NCI-H2196 treated with DMSO at 0.1 percent for 48 hours (cell line): ENCODE results near the gene USP3.

Experiments used
- DNase-seq: peaks from one replicate; lab custom pipeline; 2025; ENCODE audit not compliant: unreplicated experiment; lab: John Stamatoyannopoulos, UW

USP3 gene

GRCh38 chr15:63582179-63582578 is 77.8 kb downstream of the USP3 start:
- no peak for DNase-seq

DNA sequence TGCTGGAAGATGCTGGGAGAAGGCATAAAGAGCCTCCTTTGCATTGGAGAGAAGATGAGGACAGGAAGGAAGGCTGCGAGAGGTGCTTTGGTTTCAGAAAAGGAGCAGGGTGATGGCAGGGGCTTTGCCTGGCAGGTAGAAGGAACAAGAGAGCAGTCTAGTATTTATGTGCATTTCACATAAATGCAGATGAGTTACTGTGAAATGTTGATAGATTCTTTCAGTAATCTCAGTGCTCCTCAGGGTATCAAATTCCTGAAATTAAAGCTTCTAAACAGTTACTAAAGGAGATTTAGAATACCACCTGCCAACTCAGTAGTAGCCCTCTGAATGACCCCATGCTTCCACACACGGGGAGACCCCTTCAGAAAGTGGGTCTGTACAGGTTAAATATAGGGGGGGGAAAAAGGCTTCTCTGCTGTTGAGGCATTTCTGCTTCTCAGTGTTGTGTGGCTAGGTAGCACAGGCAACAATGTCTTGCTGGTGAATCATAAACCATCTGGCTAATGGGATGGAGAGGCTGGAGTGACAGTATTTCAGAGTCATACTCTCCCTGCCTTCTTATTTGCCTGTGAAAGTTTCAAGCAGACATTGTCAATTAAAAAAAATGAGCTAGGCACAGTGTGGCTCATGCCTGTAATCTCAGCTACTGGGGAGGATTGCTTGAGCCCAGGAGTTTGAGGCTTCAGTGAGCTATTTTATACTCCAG is 78.5 kb downstream of the USP3 start:
- DNase-seq = no peak

DNA sequence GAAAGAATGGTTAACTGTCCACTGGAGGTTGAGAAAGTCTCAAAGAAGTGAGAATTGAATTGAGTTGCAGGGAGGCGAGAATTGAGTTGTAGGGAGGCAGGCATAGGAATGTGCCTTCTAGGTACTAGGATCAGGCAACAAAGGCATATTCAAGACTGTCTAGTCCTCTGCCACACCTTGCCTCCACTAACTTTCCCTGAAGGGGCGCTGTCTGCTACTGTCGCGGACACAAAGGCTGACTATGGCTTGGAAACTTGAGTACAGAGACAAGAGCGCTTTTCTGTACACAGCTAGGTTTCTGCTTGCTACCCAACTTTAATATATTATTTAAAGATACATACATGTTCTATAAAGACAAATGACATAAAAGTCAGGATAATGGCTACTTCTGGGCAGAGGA is 82.4 kb downstream of the USP3 start:
- no peak for DNase-seq

DNA sequence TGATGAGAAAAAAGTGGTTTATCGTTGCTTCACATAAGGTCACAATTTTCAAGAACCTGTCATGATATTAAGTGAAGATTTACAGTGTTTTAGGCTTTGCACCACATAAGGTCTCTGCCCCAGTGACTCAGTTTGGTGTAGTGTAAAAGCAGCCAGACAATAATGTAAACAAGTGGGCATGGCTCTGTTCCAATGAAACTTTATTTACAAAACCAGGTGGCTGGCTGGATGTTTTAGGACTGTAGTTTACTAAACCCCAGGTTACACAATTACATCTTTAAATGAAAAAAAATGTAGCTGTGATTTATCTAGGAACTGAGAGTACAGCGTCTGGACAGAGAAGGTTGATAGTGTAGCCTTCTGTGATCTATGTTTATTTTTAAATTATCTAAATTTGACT is 83.1 kb downstream of the USP3 start:
- DNase-seq = no peak

DNA sequence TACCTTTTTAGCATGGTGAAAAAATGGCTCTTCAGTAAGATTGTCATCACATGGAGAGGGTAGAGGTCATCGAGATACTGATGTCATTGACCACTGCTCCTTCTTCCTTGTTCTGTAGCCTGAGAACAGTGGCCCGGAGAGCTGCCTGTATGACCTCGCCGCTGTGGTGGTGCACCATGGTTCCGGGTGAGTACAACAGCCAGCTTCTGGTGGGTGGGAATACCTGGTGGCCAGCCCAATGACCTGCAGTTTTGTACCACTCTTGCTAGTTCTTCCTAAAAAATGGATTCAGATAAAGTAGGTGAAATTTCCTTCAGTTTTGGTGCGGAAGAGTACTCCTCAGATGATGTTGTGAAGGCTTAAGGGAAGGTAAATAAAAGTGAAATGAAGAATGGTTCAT is 84.4 kb downstream of the USP3 start:
- DNase-seq = no peak

DNA sequence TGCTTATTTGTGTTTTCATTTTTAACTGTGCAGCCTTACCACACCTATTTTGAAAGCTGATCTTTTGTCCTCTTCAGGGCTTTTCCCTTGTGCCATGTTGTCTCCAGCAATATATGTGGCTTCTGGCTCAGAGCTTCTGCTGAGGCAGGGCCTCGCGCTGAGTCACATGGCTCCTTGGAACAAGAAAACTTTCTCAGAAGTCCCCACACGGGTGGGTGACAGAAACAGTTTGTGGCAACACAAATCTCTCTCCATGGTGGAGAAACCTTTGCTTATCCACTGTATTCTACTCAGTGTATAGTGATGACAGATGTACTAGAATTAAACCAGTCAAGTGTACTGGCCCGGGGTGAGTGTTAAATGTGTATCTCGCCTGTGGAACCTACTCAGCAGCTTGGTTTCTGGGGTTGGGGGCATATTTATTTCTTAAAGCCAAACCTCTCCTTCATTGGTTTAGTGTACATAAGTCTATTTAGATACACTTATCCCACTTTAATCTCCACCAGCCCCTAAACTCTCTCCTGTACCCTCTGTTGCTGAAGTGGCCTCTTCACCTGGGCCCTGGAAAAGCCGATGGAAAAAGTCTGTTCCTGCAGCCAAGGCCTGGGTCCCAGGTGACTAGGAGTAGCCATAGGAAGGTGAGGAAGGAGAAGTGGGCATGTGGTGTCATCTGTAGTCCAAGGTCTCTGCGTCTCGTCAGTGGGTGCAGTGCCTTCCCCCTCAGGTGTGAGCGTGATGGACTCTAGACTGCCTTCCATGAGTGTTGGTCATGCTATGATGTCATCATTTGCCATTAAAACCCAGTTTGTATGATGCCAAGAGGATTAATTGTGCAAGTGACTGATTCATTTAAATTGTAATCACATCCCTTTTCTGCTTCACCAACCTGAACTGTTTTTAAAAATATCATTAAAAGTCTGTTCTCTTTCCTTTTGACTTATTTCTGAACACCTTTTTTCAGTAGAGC is 89.6 kb downstream of the USP3 start:
- DNase-seq = no peak

DNA sequence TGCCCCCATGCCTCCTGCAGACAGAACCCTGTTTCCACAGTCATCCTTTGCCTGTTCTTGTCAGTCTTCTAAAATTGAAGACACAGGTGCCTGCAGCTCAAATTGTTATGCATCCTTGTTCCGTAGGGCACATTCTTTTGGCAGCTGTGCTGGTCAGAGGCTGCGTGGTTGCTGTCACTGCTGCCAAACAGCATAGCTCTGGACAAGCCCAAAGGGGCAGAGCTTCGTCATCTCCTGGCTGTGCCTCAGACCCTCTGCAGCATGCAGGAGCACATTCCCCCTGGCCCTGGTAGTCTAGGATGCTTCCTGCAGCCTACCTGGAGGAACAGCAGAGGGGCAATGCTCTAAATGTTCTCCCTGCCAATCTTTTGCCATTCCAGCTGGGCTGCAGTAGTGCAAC is 90.7 kb downstream of the USP3 start:
- no peak for DNase-seq

- DNase-seq = no peak
These were observed 91.3 kb downstream of the USP3 start for GRCh38 chr15:63595688-63596087.

DNA sequence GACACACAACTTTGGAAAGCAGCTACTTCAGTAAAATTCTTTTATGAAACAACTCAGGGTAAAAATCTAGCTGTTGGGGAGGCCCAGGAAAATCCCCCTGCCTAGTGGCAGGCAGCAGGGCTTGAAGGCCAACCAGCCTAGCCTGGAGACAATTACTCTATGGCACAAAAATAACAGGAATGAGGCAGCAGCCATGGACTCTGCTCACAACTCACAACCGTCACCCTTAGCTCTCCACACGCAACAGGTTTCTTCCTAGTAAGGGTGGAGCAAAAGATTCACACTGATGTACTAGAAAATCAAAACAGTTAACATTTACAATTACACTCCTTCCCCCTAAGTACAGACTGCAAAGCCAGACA is 92.3 kb downstream of the USP3 start:
- no peak for DNase-seq

DNA sequence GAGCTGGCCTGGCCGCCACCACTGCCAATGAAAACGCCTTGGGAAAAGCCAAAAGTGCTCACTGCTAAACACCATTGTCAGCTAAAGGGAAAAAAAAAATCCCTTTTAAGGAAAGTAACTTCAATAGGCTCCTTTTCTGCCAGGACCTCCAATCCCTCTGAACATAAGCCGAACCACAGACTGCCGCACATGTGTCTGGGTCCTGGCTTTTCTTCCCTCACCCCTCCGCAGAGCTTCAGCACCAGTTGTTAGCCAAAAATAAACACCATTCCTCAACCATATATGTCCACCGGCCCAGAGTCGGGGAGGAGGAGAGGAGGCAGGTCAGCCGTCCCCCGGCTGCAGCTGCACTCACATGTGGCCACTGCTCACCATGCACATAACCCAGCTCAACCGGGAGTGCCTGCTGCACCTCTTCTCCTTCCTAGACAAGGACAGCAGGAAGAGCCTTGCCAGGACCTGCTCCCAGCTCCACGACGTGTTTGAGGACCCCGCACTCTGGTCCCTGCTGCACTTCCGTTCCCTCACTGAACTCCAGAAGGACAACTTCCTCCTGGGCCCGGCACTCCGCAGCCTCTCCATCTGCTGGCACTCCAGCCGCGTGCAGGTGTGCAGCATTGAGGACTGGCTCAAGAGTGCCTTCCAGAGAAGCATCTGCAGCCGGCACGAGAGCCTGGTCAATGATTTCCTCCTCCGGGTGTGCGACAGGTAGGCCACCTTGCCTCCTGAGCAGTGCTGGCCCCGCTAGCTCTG is 92.8 kb downstream of the USP3 start, which contains the start of gene FBXL22:
Gene FBXL22 (plus strand): TSS at position 350 of the 753 bp plus-strand sequence. CDS start 6 bp downstream, at position 356.
- DNase-seq = peak; percentile 8

DNA sequence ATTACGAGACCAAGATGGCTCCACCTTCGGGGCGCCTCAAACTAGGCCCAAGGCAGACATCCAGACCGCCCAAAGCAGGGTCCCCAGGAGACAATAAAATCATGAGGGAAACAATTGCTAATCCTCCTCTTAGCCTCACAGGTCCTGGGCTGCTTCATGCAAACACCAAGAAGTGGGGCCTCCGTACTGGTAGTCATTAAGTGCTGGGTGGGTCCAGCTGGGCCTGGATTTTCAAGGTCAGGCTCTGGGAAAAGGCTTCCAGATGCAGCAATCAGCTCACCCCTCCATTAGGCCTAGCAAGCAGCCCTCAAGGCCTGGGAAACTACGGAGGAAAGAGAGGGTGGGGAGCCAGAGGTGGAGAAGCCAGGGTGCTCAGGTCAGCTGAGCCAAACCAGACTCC is 93.4 kb downstream of the USP3 start:
- DNase-seq = no peak

GRCh38 chr15:63598473-63599400 is 94.3 kb downstream of the USP3 start:
- DNase-seq = no peak

GRCh38 chr15:63599401-63600000 is 95.1 kb downstream of the USP3 start:
- DNase-seq = peak; percentile 21

DNA sequence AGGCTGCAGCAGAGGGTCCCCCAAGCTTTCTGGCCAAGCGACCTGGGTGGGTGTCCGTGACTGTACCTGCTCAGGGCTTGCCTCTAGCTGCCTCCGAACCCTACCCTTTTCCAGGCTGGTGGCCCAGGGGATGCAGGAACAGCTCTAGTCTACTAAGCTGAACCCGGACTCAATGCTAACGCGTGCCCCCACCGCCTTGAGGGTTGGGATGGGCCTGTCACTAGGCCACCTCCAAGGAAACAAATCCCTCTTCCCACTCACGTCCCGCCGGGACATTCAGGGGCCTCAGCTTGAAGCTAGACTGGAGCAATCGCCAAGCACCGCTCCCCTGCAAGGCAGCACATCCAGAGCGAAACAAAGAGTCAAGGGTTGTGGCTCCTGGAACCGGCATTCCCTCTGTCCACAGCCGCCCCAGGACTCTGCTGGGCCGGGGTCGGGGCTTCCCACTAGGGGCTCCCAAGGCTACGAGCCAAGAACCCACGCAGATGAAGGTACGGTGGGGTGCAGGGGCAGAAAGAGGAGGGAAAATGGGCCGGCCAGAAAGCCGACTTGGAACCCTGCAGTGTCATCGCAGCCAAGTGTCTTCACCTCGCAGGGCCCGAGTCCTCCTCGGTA is 95.7 kb downstream of the USP3 start:
- no peak for DNase-seq

DNA sequence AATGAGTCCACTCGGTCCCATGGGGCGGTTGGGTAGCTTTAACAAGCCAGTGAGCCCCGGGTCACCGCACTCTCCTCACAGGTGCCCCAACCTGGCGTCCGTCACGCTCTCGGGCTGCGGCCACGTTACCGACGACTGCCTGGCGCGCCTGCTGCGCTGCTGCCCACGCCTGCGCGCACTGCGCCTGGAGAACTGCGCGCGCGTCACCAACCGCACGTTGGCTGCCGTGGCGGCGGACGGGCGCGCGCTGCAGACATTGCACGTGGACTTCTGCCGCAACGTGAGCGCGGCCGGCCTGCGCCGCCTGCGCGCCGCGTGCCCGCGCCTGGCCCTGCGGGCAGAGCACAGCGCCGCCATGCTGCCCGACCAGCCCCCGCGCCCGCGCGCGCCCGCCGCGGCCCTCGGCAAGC is 96.2 kb downstream of the USP3 start:
- DNase-seq = peak; percentile 69

DNA sequence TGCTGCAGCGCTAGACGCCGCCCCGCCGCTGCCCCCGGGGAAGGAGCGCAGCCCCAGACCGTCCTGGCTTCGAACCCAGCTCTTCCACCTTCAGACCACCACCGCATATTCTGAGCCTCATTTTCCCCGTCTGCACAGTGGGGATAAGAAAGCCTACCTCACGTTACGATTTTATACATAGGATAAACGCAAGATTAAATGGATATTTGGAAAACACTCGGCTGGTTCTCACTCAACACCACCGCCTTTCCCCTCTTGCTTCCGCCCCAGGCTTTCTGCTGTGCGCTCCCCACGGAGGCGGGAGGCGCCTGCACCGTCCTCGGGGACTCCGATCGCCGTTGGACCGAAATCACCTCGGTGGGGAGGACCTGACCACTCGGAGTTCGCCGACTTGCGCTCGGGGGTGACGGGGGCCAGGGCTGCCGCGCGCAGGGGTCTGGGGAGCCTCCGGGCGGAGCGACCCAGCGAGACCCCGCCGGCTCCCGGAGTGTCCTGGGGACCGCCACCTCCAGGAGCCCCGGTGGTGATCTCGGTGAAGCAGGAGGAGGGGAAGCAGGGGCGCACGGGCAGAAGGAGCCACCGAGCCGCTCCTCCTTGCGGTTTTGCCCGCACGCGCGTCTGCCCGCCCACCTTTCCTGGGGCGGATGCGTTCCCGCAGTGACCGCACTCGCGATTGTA is 96.8 kb downstream of the USP3 start:
- DNase-seq = no peak

DNA sequence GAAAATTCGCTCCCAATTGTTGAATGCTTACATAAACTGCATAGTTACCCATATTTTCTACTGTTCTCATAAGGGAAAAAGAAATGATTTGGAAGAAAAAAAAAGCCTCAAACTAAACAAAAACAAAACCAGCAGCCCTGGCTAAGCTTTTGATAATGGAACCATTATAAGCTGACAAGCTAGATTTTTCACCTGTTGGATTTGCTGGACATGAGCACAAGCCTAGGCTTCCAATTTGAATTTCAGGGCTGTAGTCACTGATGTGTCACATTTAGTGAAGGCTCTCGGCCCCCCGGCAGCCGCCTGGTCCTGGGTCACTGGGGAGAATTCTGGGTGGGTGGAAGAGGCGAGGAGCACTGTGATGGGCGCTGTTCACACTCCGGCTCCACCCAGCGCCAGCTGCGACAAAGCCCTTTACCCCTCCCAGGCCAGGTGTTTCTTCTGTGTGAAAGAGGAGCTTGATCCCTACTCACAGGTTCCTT is 97.4 kb downstream of the USP3 start:
- no peak for DNase-seq

- DNase-seq = no peak
These were observed 98.2 kb downstream of the USP3 start for GRCh38 chr15:63602595-63602994.

DNA sequence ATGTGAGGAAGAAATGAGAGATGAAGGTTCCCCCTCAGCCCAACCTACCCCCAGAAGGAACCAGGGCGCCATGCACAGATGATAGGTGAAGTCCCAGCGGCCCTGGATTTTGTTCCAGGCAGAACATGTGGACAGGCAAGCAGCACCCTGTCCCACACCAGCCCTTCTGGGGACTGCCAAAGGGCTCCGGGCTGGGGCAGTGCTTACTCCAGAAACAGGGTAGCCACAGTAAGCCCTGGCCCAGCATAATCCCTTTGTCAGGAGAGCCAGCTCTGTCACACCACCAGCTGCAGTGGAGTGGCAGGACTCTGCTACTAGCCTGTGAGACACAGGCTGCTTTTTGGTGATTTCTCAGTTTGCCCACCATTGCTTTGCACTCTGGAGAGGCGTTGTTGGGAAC is 99.1 kb downstream of the USP3 start:
- DNase-seq = no peak
